Measurements from ENCODE around the gene ITGB8. TPM values are rescaled to one million over a fixed set of nuclear protein-coding genes. Genes with fewer than 3 reads are reported as not detected.
"Not testable (repeated sequence)": the region's sequence is repeated elsewhere in the genome, so short reads cannot be mapped to it uniquely, and the experiment has no call there.

The ITGB8 gene
- total and polyA plus RNA-seq, 8 donors = 5.7 to 14.2 (median 6.8) TPM

GRCh38 chr7:20383351-20383750, 52.7 kb downstream of the ITGB8 start:
- TF ChIP-seq CTCF (IDR thresholded peaks at IDR 0.05) = no peak
- Histone ChIP-seq H3K4me3 (no peak overlapping the region), H3K27me3 (no peaks in the 10 kb centered on the region), H3K36me3 (no peaks in the 10 kb centered on the region), H3K4me1 (no peaks in the 10 kb centered on the region), H3K9me3 (no peaks in the 10 kb centered on the region), H3K27ac (no peak overlapping the region)
- no peak for ATAC-seq
- intact Hi-C loops (cut with DNase I) = no loop called here
- DNase-seq = no peak

GRCh38 chr7:20385126-20385525, 54.4 kb downstream of the ITGB8 start:
- no peak for ATAC-seq
- H3K36me3 ChIP-seq = no peaks in the 10 kb centered on the region
- no peak for DNase-seq

GRCh38 chr7:20388084-20388483, 57.4 kb downstream of the ITGB8 start:
- H3K27ac ChIP-seq = no peak overlapping the region
- no peaks in the 10 kb centered on the region for H3K36me3 ChIP-seq
- TF ChIP-seq CTCF (IDR thresholded peaks at IDR 0.05) = no peak
- no peak for ATAC-seq
- H3K9me3 ChIP-seq = no peaks in the 10 kb centered on the region
- no peaks in the 10 kb centered on the region for H3K27me3 ChIP-seq
- DNase-seq = no peak
- no peak overlapping the region for H3K4me3 ChIP-seq
- H3K4me1 ChIP-seq = no peaks in the 10 kb centered on the region
- intact Hi-C loops (cut with DNase I) = no loop called here

More at GRCh38 chr7:20385126-20385525, 54.4 kb downstream of the ITGB8 start:
- intact Hi-C loops (cut with DNase I) = no loop called here
- Histone ChIP-seq H3K9me3 (no peaks in the 10 kb centered on the region), H3K4me3 (no peak overlapping the region), H3K4me1 (no peaks in the 10 kb centered on the region), H3K27ac (no peak overlapping the region), H3K27me3 (no peaks in the 10 kb centered on the region)
- TF ChIP-seq CTCF (IDR thresholded peaks at IDR 0.05) = no peak

GRCh38 chr7:20389192-20389591, 58.5 kb downstream of the ITGB8 start:
- H3K36me3 ChIP-seq; H3K27me3 ChIP-seq; H3K9me3 ChIP-seq; ATAC-seq; H3K4me3 ChIP-seq; intact Hi-C loops (cut with DNase I); H3K27ac ChIP-seq; H3K4me1 ChIP-seq; DNase-seq: not testable (repeated sequence)

GRCh38 chr7:20393021-20393610, 62.4 kb downstream of the ITGB8 start:
- TF ChIP-seq CTCF (IDR thresholded peaks at IDR 0.05) = no peak
- no peaks in the 10 kb centered on the region for H3K27me3 ChIP-seq
- H3K4me1 ChIP-seq = peaks cover 0 to 5% of the 10 kb centered on the region in 2 donors
- no peak overlapping the region for H3K27ac ChIP-seq
- no peak for DNase-seq
- no peak for ATAC-seq
- H3K4me3 ChIP-seq = no peak overlapping the region
- H3K9me3 ChIP-seq = no peaks in the 10 kb centered on the region
- intact Hi-C loops (cut with DNase I) = no loop called here
- no peaks in the 10 kb centered on the region for H3K36me3 ChIP-seq

- H3K9me3 ChIP-seq = no peaks in the 10 kb centered on the region
- ATAC-seq (no peak), DNase-seq (no peak)
- no peak overlapping the region for H3K27ac ChIP-seq
- H3K36me3 ChIP-seq = no peaks in the 10 kb centered on the region
- no peak overlapping the region for H3K4me3 ChIP-seq
- intact Hi-C loops (cut with DNase I) = no loop called here
- no peaks in the 10 kb centered on the region for H3K27me3 ChIP-seq
- TF ChIP-seq CTCF (IDR thresholded peaks at IDR 0.05) = no peak
- peaks cover 0 to 5% of the 10 kb centered on the region in 2 donors for H3K4me1 ChIP-seq
Observed at GRCh38 chr7:20393616-20394015, 62.9 kb downstream of the ITGB8 start.

Measured in left lung (tissue), 10 donors.